Measurements from ENCODE around the gene FHIT. TPM values are rescaled to one million over a fixed set of nuclear protein-coding genes. Genes with fewer than 3 reads are reported as not detected.

FHIT gene
- total RNA-seq, 2 experiments from 2014 or later = 9.6 to 9.7 TPM

- Mint-ChIP-seq H3K27me3 (no peaks in the 10 kb centered on the region), H3K4me1 (no peaks in the 10 kb centered on the region), H3K9me3 (peaks cover 5% of the 10 kb centered on the region), H3K27ac (no peak overlapping the region), H3K4me3 (no peak overlapping the region), H3K36me3 (ENCODE audit: low read depth) (no peaks in the 10 kb centered on the region)
- ChIA-PET POLR2A (no interaction called here), CTCF (no interaction called here)
- DNase-seq = no peak
Observed at GRCh38 chr3:61146010-61146890, 105.0 kb downstream of the FHIT start.

DNA sequence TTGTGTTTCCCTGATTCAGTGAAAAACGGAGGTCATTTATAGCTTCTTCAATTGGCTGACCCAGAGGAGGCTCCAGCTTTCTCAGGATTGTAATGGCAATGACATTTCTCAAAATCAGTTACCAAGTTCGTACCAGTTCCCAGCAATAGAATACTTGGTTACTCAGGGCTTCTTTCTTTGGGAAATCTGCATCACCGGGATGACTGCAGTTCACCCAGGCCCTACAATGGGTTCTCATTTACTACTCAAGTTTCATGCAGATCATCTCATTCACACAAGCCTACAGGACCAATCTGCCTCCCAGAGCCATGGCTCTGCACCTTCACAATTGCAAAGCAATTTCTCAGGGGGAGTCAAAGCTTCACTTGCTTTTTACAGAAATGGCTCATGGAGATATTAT is 109.6 kb downstream of the FHIT start:
- Mint-ChIP-seq H3K9me3 (peaks cover 2% of the 10 kb centered on the region), H3K4me3 (no peak overlapping the region), H3K36me3 (ENCODE audit: low read depth) (no peaks in the 10 kb centered on the region), H3K27me3 (no peaks in the 10 kb centered on the region), H3K4me1 (no peaks in the 10 kb centered on the region), H3K27ac (no peak overlapping the region)
- no peak for DNase-seq
- CTCF ChIA-PET = no interaction called here
- POLR2A ChIA-PET = no interaction called here

GRCh38 chr3:61141227-61141626 is 110.0 kb downstream of the FHIT start:
- Mint-ChIP-seq H3K36me3 (ENCODE audit: low read depth) (no peaks in the 10 kb centered on the region), H3K27me3 (no peaks in the 10 kb centered on the region), H3K9me3 (peaks cover 2% of the 10 kb centered on the region), H3K27ac (no peak overlapping the region), H3K4me3 (no peak overlapping the region), H3K4me1 (no peaks in the 10 kb centered on the region)
- no peak for DNase-seq
- POLR2A ChIA-PET = no interaction called here
- CTCF ChIA-PET = no interaction called here

GRCh38 chr3:61139686-61140085 is 111.6 kb downstream of the FHIT start:
- peaks cover 2% of the 10 kb centered on the region for H3K9me3 Mint-ChIP-seq
- ChIA-PET POLR2A (no interaction called here), CTCF (no interaction called here)
- no peaks in the 10 kb centered on the region for H3K4me1 Mint-ChIP-seq
- H3K36me3 Mint-ChIP-seq (ENCODE audit: low read depth) = no peaks in the 10 kb centered on the region
- H3K4me3 Mint-ChIP-seq = no peak overlapping the region
- no peak overlapping the region for H3K27ac Mint-ChIP-seq
- no peak for DNase-seq
- H3K27me3 Mint-ChIP-seq = no peaks in the 10 kb centered on the region

GRCh38 chr3:61138401-61138800 is 112.9 kb downstream of the FHIT start:
- DNase-seq = no peak
- Mint-ChIP-seq H3K4me1 (no peaks in the 10 kb centered on the region), H3K27me3 (no peaks in the 10 kb centered on the region), H3K4me3 (no peak overlapping the region), H3K27ac (no peak overlapping the region), H3K9me3 (peaks cover 2% of the 10 kb centered on the region), H3K36me3 (ENCODE audit: low read depth) (no peaks in the 10 kb centered on the region)
- ChIA-PET POLR2A (no interaction called here), CTCF (no interaction called here)

GRCh38 chr3:61136191-61136590 is 115.1 kb downstream of the FHIT start:
- Mint-ChIP-seq H3K4me1 (no peaks in the 10 kb centered on the region), H3K27me3 (no peaks in the 10 kb centered on the region)

GRCh38 chr3:61134532-61134931 is 116.7 kb downstream of the FHIT start:
- H3K27ac Mint-ChIP-seq = no peak overlapping the region
- no peak for DNase-seq
- ChIA-PET CTCF (no interaction called here), POLR2A (no interaction called here)
- no peaks in the 10 kb centered on the region for H3K36me3 Mint-ChIP-seq (ENCODE audit: low read depth)
- no peaks in the 10 kb centered on the region for H3K27me3 Mint-ChIP-seq
- no peaks in the 10 kb centered on the region for H3K4me1 Mint-ChIP-seq
- no peaks in the 10 kb centered on the region for H3K9me3 Mint-ChIP-seq
- no peak overlapping the region for H3K4me3 Mint-ChIP-seq

More at GRCh38 chr3:61136191-61136590, 115.1 kb downstream of the FHIT start:
- Mint-ChIP-seq H3K36me3 (ENCODE audit: low read depth) (no peaks in the 10 kb centered on the region), H3K27ac (no peak overlapping the region), H3K9me3 (no peaks in the 10 kb centered on the region), H3K4me3 (no peak overlapping the region)
- ChIA-PET POLR2A (no interaction called here), CTCF (no interaction called here)
- no peak for DNase-seq

DNA sequence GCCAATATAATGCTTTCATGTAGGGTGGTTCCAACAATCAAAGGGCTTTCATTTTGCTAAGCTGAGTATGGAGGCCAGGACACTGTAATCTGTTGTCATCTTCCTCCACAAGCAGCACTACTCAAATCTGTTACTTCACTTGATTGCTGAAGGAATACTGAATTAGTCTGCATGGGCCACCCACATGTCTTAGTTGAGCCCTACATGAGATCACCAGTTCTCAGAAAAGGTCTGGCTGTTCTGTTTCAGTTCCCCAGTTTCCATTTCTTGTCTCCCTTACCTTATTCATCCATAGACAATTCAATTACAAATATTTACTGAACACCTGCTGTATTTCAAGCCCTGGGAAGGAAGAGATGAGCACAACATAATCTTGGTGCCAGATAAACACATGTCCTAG is 119.2 kb downstream of the FHIT start:
- no peaks in the 10 kb centered on the region for H3K4me1 Mint-ChIP-seq
- ChIA-PET CTCF (no interaction called here), POLR2A (no interaction called here)
- H3K4me3 Mint-ChIP-seq = no peak overlapping the region
- H3K27me3 Mint-ChIP-seq = no peaks in the 10 kb centered on the region
- no peaks in the 10 kb centered on the region for H3K9me3 Mint-ChIP-seq
- no peak overlapping the region for H3K27ac Mint-ChIP-seq
- no peak for DNase-seq
- no peaks in the 10 kb centered on the region for H3K36me3 Mint-ChIP-seq (ENCODE audit: low read depth)

- H3K27me3 Mint-ChIP-seq = no peaks in the 10 kb centered on the region
- H3K27ac Mint-ChIP-seq = no peak overlapping the region
- POLR2A ChIA-PET = no interaction called here
- H3K36me3 Mint-ChIP-seq (ENCODE audit: low read depth) = no peaks in the 10 kb centered on the region
- H3K4me1 Mint-ChIP-seq = no peaks in the 10 kb centered on the region
- peaks cover 15% of the 10 kb centered on the region for H3K9me3 Mint-ChIP-seq
- DNase-seq = no peak
- CTCF ChIA-PET = no interaction called here
- H3K4me3 Mint-ChIP-seq = no peak overlapping the region
Observed at GRCh38 chr3:61118830-61119229, 132.4 kb downstream of the FHIT start.

DNA sequence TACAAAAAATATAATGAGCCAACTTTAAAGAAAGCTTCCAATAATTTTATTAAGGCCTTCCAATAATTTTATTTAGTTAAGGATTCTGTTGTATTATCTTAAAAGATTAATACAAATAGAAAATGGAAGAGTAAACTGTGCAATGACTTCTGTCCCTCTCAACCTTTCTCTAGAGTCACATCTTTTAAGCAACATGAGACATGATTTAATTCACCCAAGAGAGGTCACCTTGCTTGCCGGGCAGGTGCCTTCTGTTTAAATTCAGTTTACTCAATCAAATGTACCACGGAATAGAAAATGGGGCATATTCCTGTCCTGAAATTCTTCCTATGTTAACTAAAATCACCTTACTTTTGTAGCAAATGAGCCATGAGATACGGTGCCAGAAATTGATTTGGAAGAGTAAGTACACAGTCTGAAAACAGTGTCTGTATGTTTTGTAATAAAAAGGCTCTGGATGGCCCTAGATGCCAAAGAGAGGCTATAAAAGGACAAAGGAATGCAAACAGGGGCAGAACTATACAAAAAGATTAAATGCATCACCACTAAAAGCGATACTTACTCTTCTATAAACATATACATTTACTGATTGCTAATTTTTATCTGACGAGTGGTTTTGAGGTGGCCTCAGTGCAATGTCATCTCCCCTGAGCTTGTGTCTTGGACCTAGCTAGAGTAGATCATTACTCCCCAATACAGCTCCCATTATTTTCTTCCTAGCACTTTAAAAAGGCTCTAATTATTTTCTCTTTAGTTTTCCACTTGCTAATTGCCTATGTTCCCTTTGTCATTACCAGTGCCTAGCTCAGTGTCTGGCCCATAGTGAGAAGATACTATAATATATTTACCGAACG is 134.0 kb downstream of the FHIT start:
- Mint-ChIP-seq H3K27ac (no peak overlapping the region), H3K36me3 (ENCODE audit: low read depth) (no peaks in the 10 kb centered on the region), H3K4me1 (no peaks in the 10 kb centered on the region), H3K9me3 (peaks cover 12% of the 10 kb centered on the region), H3K27me3 (no peaks in the 10 kb centered on the region), H3K4me3 (no peak overlapping the region)
- DNase-seq = no peak
- ChIA-PET CTCF (no interaction called here), POLR2A (no interaction called here)

DNA sequence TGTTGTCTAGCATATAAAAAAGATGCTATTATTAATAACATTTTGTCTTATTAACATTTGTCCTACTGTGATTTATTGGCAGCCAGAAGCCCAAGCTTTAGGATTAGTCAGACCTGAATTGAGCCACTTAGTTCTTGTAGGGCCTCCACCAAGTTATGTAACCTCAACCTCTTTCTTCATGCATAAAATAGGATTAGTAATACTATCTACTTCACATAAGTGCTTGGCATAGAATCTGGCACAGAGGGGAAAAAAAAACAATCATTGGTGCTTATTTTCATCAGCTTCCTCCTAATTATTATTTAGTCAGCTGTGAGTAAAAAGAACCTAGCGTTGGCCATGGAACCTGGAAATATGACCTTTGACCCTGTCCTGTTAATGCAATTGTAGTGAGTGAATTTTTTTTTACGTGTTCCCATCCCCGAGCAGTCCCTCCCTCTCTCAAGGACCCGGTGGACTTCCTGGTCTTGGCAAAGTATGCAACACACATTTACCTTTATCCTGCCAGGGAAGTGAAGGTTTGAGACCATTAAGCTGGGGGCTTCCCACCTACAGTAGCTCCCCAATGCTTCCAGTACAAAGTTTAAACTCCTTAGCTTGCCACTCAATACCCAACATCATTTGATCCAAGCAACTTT is 136.8 kb downstream of the FHIT start:
- H3K27me3 Mint-ChIP-seq = no peaks in the 10 kb centered on the region
- H3K36me3 Mint-ChIP-seq (ENCODE audit: low read depth) = no peaks in the 10 kb centered on the region
- no peak for DNase-seq
- ChIA-PET CTCF (no interaction called here), POLR2A (no interaction called here)
- H3K4me1 Mint-ChIP-seq = peaks cover 7% of the 10 kb centered on the region
- H3K9me3 Mint-ChIP-seq = no peaks in the 10 kb centered on the region
- no peak overlapping the region for H3K27ac Mint-ChIP-seq
- H3K4me3 Mint-ChIP-seq = no peak overlapping the region

- CTCF ChIA-PET = interaction anchor here (0.6 kb wide), 1 partner anchor 17 kb away, joined by 3 read pairs; no protein-coding TSS in a partner anchor
- H3K4me1 Mint-ChIP-seq = peaks cover 7% of the 10 kb centered on the region
- no peak overlapping the region for H3K27ac Mint-ChIP-seq
- peaks cover 3% of the 10 kb centered on the region for H3K9me3 Mint-ChIP-seq
- POLR2A ChIA-PET = no interaction called here
- no peaks in the 10 kb centered on the region for H3K27me3 Mint-ChIP-seq
- DNase-seq = no peak
- H3K36me3 Mint-ChIP-seq (ENCODE audit: low read depth) = no peaks in the 10 kb centered on the region
- H3K4me3 Mint-ChIP-seq = no peak overlapping the region
Observed at GRCh38 chr3:61111825-61112224, 139.4 kb downstream of the FHIT start.

DNA sequence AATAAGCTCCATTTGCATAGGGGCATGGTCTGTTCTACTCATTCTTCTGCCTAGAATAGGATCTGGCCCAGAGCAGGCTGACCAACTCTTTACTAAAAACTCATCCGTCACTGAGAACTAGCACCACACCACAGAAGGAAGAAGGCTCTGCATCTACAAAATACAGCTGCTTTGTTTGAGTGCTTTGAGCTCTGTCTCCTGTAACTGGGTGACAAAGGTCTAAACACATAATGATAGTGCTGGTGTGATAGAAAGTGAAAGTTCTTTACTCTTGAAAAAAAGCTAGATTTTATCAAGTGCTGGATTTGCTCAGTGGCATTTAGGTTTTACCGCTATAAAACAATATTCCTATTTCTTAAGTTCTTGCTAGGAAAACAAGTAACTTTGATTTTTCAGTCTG is 140.7 kb downstream of the FHIT start:
- Mint-ChIP-seq H3K27me3 (no peaks in the 10 kb centered on the region), H3K9me3 (peaks cover 3% of the 10 kb centered on the region), H3K36me3 (ENCODE audit: low read depth) (no peaks in the 10 kb centered on the region), H3K27ac (no peak overlapping the region), H3K4me1 (peaks cover 7% of the 10 kb centered on the region), H3K4me3 (no peak overlapping the region)
- POLR2A ChIA-PET = no interaction called here
- no peak for DNase-seq
- CTCF ChIA-PET = no interaction called here
